GM12878 (cell line): ENCODE results near the gene PCNX1. TPM values are rescaled to one million over a fixed set of nuclear protein-coding genes. Genes with fewer than 3 reads are reported as not detected.

Source experiments
- BHLHE40 ChIP-seq, 2 experiments: fragments of 450-650 bp in 1 of 2; IDR thresholded peaks; 2 replicates each; pipeline ENCODE4 v1.6.1; 2011 to 2017; ENCODE audit warnings: low read depth in 2 of 2, borderline replicate concordance in 1 of 2, improper control_type of control experiment in 1 of 2, low read length in 1 of 2, mild to moderate bottlenecking in 1 of 2
- CHD2 ChIP-seq: IDR thresholded peaks from 2 replicates; pipeline ENCODE4 v1.6.1; 2011; ENCODE audit warnings: low read depth, low read length, improper control_type of control experiment, borderline replicate concordance
- EGR1 ChIP-seq, 2 experiments: IDR thresholded peaks; 1 replicate in 1 of 2; 2 replicates in 1 of 2; pipeline ENCODE4 v1.6.1; 2011 to 2012; ENCODE audit warnings: low read depth in 2 of 2, low read length in 2 of 2, borderline replicate concordance in 1 of 2, mild to moderate bottlenecking in 1 of 2, moderate library complexity in 1 of 2
- ESRRA ChIP-seq: IDR thresholded peaks from 2 replicates; pipeline ENCODE4 v1.6.1; 2012; ENCODE audit warnings: mild to moderate bottlenecking, low read length, improper control_type of control experiment
- HCFC1 ChIP-seq: fragments of 150-350 bp; IDR thresholded peaks from 2 replicates; pipeline ENCODE4 v1.6.1; 2014; ENCODE audit warnings: low read length
- HDAC2 ChIP-seq: fragments of 200-600 bp; sonication (generic); IDR thresholded peaks from 2 replicates; pipeline ENCODE4 v1.6.1; 2017
- IKZF1 ChIP-seq: fragments of 450-650 bp; conservative IDR thresholded peaks from 2 replicates; pipeline ENCODE4 v1.6.1; 2017; ENCODE audit warnings: antibody characterized with exemption, mild to moderate bottlenecking
- IRF5 ChIP-seq: fragments of 450-650 bp; IDR thresholded peaks from 2 replicates; pipeline ENCODE4 v1.6.1; 2017; ENCODE audit warnings: borderline replicate concordance
- JUNB ChIP-seq: IDR thresholded peaks from 2 replicates; pipeline ENCODE4 v1.6.1; 2016; ENCODE audit warnings: antibody characterized with exemption, mild to moderate bottlenecking
- MXI1 ChIP-seq: fragments of 150-350 bp; IDR thresholded peaks from 2 replicates; pipeline ENCODE4 v1.6.1; 2011; ENCODE audit warnings: low read depth, mild to moderate bottlenecking, inconsistent platforms, low read length, improper control_type of control experiment
- PAX8 ChIP-seq: fragments of 450-650 bp; IDR thresholded peaks from 2 replicates; pipeline ENCODE4 v1.6.1; 2017; ENCODE audit warnings: mild to moderate bottlenecking, moderate library complexity
- POU2F2 ChIP-seq: IDR thresholded peaks from 3 replicates; pipeline ENCODE4 v1.6.1; 2011; ENCODE audit warnings: low read depth, mild to moderate bottlenecking, low read length, borderline replicate concordance
- PRDM15 ChIP-seq: fragments of 450-650 bp; formaldehyde crosslinking; IDR thresholded peaks from 2 replicates; pipeline ENCODE4 v1.4.0; 2020; ENCODE audit warnings: mild to moderate bottlenecking, moderate library complexity
- RAD21 ChIP-seq: IDR thresholded peaks from 2 replicates; pipeline ENCODE4 v1.6.1; 2011; ENCODE audit warnings: mild to moderate bottlenecking, low read depth, low read length, moderate library complexity; ENCODE audit not compliant: insufficient read depth
- RFX5 ChIP-seq: IDR thresholded peaks from 2 replicates; pipeline ENCODE4 v1.6.1; 2011; ENCODE audit warnings: low read depth, low read length, improper control_type of control experiment
- STAT3 ChIP-seq: IDR thresholded peaks from 2 replicates; pipeline ENCODE4 v1.6.1; 2011; ENCODE audit warnings: low read depth, low read length, improper control_type of control experiment
- USF2 ChIP-seq: IDR thresholded peaks from 2 replicates; pipeline ENCODE4 v1.6.1; 2011; ENCODE audit warnings: low read depth, low read length, improper control_type of control experiment, borderline replicate concordance
- ZBTB40 ChIP-seq: fragments of 450-650 bp; IDR thresholded peaks from 2 replicates; pipeline ENCODE4 v1.6.1; 2016; ENCODE audit warnings: mild to moderate bottlenecking, moderate library complexity, borderline replicate concordance
- ZNF622 ChIP-seq: fragments of 450-650 bp; IDR thresholded peaks from 2 replicates; pipeline ENCODE4 v1.6.1; 2017; ENCODE audit warnings: mild to moderate bottlenecking, inconsistent platforms
- polyA plus RNA-seq, 11 experiments: library from polyadenylated mRNA; depleted of rRNA in 4 of 11; unstranded in 6 of 11; stranded (reverse) in 5 of 11; fragments of >200 nt; fragmentation: Nextera tagmentation in 4 of 11; fragmentation: Illumina TruSeq in 1 of 11; extraction: Ambion mirVana in 4 of 11; extraction: Trizol in 1 of 11; gene quantifications; 1 replicate in 1 of 11; 2 replicates in 10 of 11; pipeline versions ENCODE4 v1.2.1 to v1.2.3, GENCODE V29; 2011 to 2016; ENCODE audit warnings: inconsistent platforms in 2 of 11, missing spikeins in 2 of 11, low read depth in 1 of 11
- total RNA-seq, 4 experiments: library from RNA; depleted of rRNA in 3 of 4; stranded (reverse); fragments of >200 nt in 3 of 4; fragmentation: Illumina TruSeq in 1 of 4; extraction: Trizol in 1 of 4; gene quantifications; 2 replicates each; pipeline versions ENCODE4 v1.2.1 to v1.2.3, GENCODE V29; 2013 to 2021

PCNX1 gene
- total and polyA plus RNA-seq, 10 of the 15 experiments (the other 5 are each of a cell fraction or from before 2014, with no cell fraction given): 4.6 to 53.9 (median 20.5) TPM

GRCh38 chr14:70907176-70907995, at the start of gene PCNX1 (continued):
- 0 out of 3 replicates have a peak, but pooled peaks have one; percentile 37 for TF ChIP-seq POU2F2
- no peak for TF ChIP-seq STAT3
- peak in 1 of 2 experiments; percentile 40; a peak in 1 of 4 replicates for TF ChIP-seq BHLHE40 (IDR thresholded peaks at IDR 0.05; ENCODE audit: borderline replicate concordance in 1 of 2, low read depth in 2 of 2, low read length in 1 of 2)
- no peak for TF ChIP-seq PRDM15 (CRISPR knock-in tag)
- peak; percentile 55 for TF ChIP-seq IKZF1
- no peak for TF ChIP-seq RFX5
- no peak for TF ChIP-seq HDAC2
- no peak for TF ChIP-seq ZBTB40
- peak; percentile 73 for TF ChIP-seq RAD21
- TF ChIP-seq EGR1 (IDR thresholded peaks at IDR 0.05; ENCODE audit: borderline replicate concordance in 1 of 2, low read depth in 2 of 2, low read length in 2 of 2): peak in 1 of 2 experiments; percentile 27; a peak in 2 of 3 replicates
- TF ChIP-seq ZNF622: no peak
- TF ChIP-seq ESRRA: no peak
- TF ChIP-seq USF2: no peak
- TF ChIP-seq MXI1: no peak; the same call in 1 of the 2 replicates
- 0 out of 2 replicates have a peak, but pooled peaks have one; percentile 43 for TF ChIP-seq CHD2
- TF ChIP-seq HCFC1: no peak
- TF ChIP-seq JUNB: no peak
- no peak for TF ChIP-seq IRF5
- no peak for TF ChIP-seq PAX8
